NCI-H1092 treated with DMSO at 0.1 percent for 48 hours (cell line): ENCODE data around the gene VARS2.
"Not testable (repeated sequence)": the region's sequence is repeated elsewhere in the genome, so short reads cannot be mapped to it uniquely, and the experiment has no call there.

Source experiments
- DNase-seq: peaks from one replicate; lab custom pipeline; 2025; lab: John Stamatoyannopoulos, UW

Gene VARS2

DNA sequence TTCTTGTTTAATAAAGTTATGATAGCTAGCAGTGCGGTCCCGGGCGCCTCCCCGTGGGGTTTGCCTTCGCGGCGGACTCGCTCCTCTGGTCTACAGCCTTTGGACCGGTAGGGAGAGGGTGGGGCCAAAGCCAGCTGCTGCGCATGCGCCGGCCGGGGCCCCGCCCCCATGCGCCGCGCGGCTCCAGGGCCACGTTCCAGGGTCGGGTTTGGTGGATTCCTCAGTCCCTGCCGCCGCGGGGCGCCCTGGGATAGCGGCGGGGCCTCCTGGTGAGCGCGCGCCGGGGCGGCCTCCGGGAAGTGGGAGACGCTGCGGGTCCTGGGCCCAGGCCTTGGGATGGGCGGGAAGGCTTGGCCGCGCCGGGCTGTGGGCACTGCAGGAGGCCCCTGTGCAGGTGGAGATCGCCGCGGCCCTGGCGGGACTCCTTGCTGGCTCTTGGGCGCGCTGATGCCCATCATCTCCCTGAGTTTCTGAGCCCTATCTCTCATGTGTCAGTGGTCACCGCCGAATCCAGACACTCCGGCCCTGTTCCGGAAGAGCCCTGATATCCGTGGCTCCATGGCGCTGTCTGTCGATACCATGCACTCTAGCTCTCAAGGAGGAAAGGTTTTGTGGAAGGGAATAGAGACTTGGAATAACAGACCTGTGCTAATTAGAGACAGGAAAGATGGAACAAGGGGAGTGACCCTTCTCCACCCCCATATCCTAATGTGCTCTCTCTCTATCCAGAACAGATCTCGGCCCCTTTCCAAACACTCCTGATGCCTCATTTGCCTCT is at the start of gene VARS2:
VARS2 (plus strand) TSS at position 163 of the 778 bp plus-strand sequence; CDS start at position 762, 599 bp downstream.
- DNase-seq = peak; percentile 63

DNA sequence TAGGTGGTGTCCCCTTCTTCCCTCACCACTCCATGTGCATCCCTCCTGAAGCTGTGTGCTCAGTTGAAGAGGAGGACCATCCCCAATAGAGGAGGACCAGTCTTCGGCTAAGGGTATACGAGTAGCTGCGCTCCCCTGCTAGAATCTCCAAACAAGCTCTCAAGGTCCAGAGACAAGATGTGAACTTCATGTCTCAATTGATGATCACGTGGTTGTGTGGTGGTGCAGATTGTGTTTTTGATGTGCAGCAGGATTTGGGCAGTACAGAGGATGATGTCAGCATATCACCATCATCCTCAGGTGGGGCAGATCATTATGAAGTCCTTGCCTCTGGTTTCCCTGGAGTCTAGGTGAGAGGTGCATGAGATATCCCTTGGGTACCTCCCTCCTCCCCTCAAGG is 49.7 kb upstream of the VARS2 start:
- DNase-seq = no peak

DNA sequence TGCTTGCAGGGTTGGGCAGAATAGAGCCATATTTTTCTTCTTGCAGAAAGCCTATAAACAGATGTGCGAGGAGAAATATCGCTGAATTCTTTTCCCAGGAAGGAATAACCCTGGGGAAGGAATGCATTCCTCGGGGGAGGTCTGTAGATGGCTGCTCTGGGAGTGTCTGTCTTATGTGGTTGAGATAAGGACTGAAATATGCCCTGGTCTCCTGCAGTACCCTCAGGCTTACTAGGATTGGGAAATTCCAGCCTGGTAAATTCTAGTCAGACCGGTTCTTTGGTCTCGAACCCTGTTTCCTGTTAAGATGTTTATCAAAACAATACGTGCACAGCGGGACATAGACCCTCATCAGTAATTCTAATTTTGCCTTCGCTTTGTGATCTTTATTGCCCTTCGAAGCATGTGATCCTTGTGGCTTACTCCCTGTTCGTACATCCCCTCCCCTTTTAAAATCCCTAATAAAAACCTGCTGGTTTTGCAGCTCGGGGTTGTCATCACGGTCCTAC is 44.7 kb upstream of the VARS2 start:
- not testable (repeated sequence) for DNase-seq

- DNase-seq = no peak
Observed at GRCh38 chr6:30870546-30870945, 43.5 kb upstream of the VARS2 start.

GRCh38 chr6:30871592-30872183 is 42.4 kb upstream of the VARS2 start:
- DNase-seq = no peak

GRCh38 chr6:30873137-30873640 is 40.8 kb upstream of the VARS2 start:
- no peak for DNase-seq

DNA sequence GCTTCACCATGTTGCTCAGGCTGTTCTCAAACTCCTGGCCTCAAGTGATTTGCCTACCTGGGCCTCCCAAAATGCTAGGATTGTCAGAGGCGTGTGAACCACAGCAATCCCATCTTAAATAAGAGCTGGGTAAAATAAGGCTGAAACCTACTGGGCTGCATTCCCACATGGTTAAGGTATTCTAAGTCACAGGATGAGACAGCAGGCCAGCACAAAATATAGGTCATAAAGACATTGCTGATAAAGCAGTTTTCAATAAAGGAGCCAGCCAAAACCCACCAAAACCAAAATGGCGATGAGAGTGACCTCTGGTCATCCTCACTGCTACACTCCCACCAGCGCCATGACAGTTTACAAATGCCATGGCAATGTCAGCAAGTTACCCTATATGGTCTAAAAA is 40.2 kb upstream of the VARS2 start:
- not testable (repeated sequence) for DNase-seq

DNA sequence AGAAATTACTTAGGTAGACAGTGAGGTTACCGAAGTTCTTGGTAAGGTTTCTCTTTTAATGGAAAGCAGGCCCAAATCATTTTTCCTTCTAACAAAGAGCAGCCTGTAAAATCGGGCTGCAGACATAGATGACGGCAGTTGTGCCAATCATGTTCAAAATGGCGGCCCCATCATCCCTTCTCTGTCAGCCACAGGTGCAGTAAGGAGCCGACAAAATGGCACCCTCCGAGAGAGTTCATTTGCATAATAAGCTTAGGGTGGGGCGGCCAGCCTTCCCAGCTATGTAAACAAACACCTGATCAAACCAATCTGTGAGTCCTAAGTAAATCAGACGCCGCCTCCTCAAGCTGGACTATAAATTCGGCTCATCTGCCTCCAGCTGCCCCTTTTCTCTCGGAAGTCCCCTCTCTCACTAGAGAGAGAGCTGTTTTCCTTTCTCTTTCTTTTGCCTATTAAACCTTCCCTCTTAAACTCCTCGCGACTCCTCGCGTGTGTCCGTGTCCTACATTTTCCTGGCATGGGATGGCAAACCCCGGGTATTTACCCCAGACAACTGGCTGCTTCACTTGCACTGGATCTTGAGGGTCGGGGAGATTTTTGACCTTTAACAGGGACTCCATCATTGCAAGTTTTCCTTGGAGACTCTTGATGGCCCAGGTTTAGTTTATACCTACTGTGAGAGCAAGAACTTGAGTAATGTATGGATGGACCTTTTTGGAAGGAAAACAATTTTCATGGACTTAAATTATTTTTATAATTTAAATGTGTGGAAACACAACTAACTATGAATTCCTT is 38.6 kb upstream of the VARS2 start:
- DNase-seq = peak; percentile 0

DNA sequence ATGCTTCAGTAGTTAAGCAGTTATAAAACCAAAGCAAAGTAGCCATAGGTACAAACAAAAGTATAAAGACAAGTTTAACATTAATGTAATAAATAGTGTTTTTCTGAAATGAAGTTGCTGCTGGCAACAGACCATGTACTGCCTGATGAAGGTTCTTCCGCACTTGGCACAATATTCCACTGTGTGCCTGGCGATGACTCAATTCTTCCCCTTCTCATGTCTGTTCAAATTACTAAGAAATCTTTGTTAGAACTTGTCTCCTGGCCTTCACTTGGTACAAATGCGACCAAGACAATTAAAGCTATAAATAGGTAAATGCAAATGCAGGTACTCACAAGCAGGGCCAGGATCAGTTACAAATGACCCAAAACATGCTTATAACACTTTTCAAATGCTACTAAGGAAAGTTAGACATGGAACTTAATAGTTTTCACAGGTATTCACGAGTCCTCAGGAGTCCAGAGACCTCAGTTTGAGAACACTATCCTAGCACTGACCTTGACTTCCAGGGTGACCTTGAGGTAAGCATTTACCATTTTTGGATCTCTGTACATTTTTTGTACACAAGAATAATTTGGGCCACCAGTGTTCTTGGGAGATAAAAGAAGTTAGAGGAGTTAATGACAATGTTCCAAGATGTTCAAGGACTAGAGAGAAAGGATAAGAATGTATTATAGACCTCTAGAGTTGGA is 37.9 kb upstream of the VARS2 start:
- DNase-seq = no peak

GRCh38 chr6:30877419-30878262 is 36.4 kb upstream of the VARS2 start:
- peak; percentile 62 for DNase-seq

- no peak for DNase-seq
Observed at GRCh38 chr6:30879684-30880427, 34.2 kb upstream of the VARS2 start.

DNA sequence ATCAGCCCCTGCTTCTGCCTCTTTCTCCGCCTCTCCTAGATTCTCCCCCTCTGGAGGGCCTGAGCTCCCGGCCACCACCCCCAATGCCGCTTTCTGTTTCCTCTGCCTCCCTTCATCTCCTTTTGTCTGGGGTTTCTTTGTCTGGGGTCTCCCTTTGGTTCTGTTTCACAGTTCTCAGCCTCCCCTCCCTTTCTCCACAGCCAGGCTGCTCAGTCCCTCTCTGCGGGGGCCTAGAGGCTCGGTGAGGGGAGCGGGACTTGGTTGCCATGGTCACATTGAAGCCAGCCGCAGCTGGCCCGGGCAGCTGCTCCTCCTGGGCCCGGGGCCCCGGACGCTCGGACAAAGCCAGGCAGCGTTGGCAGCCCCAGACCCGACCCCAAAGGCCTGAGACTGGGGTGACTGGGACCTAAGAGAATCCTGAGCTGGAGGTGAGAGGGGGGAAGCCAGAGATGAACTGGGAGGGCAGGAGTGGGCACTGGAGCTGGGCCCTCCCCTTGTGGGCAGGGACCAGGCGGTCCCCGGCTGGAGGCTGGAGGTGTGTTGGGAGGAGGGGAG is 33.3 kb upstream of the VARS2 start:
- DNase-seq = peak; percentile 43

GRCh38 chr6:30881392-30882203 is 32.4 kb upstream of the VARS2 start:
- DNase-seq = no peak

DNA sequence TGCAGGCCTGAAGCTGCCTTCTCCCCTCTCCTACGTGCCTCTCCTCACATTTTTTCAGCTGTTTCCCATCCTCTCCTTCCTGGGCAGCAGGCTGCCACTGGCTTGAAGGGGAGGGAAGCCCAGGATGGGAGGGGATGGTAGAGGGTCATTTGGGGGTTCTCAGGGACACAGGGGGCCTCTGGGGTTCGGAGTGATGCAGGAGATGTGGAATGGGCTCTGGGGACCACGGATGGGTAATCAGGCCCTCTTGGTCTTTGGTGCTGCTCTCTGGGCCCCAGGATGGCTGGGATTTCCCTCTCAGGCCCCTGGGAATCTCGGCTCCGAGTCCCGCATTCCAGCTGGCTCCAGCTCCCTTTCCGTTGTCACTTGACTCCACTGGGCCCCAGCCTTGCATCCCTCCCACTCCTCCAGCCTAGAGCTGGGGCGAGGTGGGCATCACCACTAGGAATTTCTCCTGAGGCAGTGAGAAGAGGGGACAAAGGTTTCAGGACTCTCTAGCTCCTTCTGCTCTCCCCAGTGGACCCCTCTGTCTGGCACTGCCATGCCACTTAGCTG is 31.8 kb upstream of the VARS2 start:
- no peak for DNase-seq

DNA sequence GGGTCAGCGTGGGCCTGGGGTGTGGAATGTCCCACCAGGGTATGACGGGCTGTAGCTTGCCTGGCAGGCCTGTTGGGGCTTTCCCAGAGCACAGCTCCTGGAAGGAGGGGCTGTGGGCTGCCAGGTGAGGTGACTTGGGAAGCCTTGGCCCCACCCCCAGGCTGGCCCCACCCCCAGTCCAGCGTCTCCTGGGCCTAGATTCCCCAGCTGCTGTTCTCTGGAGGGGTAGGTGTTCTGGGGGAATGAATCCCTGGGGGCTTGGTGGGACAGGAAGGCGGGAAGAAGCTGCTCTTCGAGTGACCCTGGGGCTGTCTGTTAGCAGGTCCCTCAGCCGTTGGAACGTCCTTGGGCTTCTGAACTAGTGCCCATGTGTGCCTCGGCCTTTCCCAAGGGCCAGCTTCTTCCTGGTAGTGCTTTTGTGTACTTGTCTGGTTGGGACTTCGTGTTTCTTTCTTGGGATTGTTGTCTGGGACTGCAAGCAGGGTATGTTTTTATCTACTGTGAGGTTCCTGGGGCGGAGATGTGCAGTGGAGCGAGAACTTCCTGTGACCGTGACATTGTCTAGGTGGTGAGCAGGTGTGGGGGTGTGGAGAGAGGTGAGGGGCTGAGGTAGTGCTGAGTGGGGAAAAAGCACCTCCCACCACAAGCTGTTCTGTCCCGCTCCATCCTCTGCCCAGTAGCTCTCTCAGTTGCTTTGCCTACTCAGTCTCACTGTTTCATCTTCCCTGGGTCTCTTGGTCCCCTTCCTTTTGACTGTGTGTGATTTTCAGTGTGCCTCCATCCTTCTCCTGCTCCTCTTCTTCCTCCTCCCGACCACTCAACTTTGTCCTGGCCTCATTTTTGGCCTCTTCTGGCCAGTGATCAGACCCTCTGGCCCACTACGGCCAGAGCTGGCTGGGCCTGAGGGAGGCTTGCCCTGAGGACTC is 31.0 kb upstream of the VARS2 start:
- no peak for DNase-seq

DNA sequence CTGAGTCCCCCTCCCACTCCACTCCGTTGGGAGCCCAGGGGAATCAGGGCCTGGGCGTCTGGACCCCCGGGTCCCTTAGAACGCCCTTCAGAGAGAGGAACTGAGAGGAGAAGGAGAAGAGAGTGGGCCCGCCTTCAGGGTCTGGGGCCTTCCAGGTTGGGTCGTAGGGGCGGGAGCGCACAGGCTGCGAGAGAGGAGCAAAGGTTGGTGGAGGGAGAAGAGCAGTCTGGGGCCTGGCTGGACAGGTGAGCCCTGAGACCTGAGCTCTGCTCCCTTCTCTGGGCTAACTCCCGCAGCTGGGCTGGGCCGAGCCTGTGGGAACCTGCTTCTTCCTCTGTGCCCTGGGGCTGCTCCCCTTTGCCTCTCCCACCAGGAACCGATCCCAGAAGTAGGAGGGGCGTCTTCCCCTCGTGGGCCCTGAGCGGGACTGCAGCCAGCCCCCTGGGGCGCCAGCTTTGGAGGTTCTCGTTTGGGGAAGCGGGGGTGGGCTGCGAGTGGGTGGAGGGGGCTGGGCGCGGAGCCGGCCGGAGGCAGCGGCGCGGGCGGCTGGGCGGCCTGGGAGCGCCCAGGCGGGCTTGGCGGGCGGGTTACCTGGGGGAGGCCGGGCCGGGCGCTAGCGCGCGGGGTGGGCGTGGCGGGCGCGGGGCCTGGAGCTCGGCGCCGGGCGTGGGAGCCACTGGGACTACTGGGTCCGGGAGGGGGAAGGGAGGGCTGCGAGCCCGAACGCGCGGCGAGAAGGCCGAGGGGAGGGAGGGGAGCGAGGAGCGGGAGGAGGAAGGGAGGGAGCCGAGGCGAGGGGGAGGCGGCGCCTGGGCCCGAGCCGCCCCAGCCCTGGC is 30.1 kb upstream of the VARS2 start, which contains the start of gene DDR1:
DDR1 (plus strand) TSS at position 835 of the 836 bp plus-strand sequence. CDS start 4,211 bp downstream, outside the sequence.
- DNase-seq = peak; percentile 21
